HL-60 (cell line): ENCODE results near the gene DTNBP1.

Experiments used
- DNase-seq, 2 experiments: peaks; one replicate each; pipeline ENCODE4 v3.0.0-alpha.2; 2010 to 2020; ENCODE audit warnings: low read depth in 1 of 2, low spot score in 1 of 2
- H3K27ac ChIP-seq: fragments of 250-450 bp; sonication (Bioruptor Pico); replicated peaks from 2 replicates; pipeline ENCODE4 v1.5.1; 2020; ENCODE audit warnings: mild to moderate bottlenecking, moderate library complexity
- H3K27me3 ChIP-seq: fragments of 250-450 bp; sonication (Bioruptor Pico); 2 replicates; pipeline ENCODE4 v1.5.1; 2021; ENCODE audit warnings: mild to moderate bottlenecking, moderate library complexity; ENCODE audit not compliant: insufficient read depth, poor library complexity, severe bottlenecking
- H3K4me3 ChIP-seq: replicated peaks from 2 replicates; pipeline ENCODE4 v1.5.1; 2011; ENCODE audit warnings: mild to moderate bottlenecking, control low read depth, low read length; ENCODE audit not compliant: insufficient read depth
- GABPA ChIP-seq: IDR thresholded peaks from 2 replicates; pipeline ENCODE4 v1.6.1; 2012; ENCODE audit warnings: low read depth
- POLR2AphosphoS5 ChIP-seq: IDR thresholded peaks from 2 replicates; pipeline ENCODE4 v1.6.1; 2012; ENCODE audit warnings: low read depth
- SPI1 ChIP-seq: IDR thresholded peaks from 2 replicates; pipeline ENCODE4 v1.6.1; 2012; ENCODE audit warnings: low read depth, mild to moderate bottlenecking, borderline replicate concordance
- TF ChIP-seq, protein P1 (sequence below): IDR thresholded peaks from one replicate; pipeline ENCODE4 v1.5.1; 2011; ENCODE audit warnings: low read length, control low read depth, inconsistent platforms; ENCODE audit not compliant: insufficient read depth
- TF ChIP-seq, protein P2 (sequence below): IDR thresholded peaks from 2 replicates; pipeline ENCODE4 v1.6.1; 2012; ENCODE audit warnings: low read depth; ENCODE audit not compliant: insufficient replicate concordance

DTNBP1 gene

DNA sequence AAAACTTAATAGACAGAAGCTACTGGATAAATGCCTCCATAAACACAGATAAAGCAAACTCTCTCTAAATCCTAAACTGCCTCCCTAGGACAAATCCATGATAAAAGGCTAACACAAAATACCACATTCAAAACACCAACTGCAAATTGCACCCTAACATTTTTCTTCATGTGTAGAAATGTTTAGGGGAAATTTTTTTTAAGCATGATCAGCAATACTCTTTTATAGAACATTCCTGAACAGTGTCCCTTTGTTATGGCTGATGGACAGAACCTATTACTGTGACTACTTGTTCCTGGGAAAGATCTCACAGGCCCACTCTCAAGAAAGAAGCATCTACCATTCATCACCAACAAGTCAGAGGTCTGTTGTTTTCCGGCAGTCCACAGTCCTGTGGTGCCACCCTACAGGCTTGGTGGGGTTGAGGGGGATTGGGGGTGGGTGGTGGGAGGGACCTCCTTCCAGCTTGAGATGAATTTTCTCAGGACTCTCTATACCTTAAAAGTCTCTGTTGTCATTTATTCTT is 64.5 kb downstream of the DTNBP1 start:
- H3K27me3 ChIP-seq: no peaks in the 10 kb centered on the region
- no peak overlapping the region for H3K27ac ChIP-seq
- DNase-seq: no peak
- no peak overlapping the region for H3K4me3 ChIP-seq
- TF ChIP-seq, protein P1, sequence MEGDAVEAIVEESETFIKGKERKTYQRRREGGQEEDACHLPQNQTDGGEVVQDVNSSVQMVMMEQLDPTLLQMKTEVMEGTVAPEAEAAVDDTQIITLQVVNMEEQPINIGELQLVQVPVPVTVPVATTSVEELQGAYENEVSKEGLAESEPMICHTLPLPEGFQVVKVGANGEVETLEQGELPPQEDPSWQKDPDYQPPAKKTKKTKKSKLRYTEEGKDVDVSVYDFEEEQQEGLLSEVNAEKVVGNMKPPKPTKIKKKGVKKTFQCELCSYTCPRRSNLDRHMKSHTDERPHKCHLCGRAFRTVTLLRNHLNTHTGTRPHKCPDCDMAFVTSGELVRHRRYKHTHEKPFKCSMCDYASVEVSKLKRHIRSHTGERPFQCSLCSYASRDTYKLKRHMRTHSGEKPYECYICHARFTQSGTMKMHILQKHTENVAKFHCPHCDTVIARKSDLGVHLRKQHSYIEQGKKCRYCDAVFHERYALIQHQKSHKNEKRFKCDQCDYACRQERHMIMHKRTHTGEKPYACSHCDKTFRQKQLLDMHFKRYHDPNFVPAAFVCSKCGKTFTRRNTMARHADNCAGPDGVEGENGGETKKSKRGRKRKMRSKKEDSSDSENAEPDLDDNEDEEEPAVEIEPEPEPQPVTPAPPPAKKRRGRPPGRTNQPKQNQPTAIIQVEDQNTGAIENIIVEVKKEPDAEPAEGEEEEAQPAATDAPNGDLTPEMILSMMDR: no peak
- TF ChIP-seq POLR2AphosphoS5: no peak
- no peak for TF ChIP-seq GABPA
- no peak for TF ChIP-seq SPI1
- TF ChIP-seq, protein P2, sequence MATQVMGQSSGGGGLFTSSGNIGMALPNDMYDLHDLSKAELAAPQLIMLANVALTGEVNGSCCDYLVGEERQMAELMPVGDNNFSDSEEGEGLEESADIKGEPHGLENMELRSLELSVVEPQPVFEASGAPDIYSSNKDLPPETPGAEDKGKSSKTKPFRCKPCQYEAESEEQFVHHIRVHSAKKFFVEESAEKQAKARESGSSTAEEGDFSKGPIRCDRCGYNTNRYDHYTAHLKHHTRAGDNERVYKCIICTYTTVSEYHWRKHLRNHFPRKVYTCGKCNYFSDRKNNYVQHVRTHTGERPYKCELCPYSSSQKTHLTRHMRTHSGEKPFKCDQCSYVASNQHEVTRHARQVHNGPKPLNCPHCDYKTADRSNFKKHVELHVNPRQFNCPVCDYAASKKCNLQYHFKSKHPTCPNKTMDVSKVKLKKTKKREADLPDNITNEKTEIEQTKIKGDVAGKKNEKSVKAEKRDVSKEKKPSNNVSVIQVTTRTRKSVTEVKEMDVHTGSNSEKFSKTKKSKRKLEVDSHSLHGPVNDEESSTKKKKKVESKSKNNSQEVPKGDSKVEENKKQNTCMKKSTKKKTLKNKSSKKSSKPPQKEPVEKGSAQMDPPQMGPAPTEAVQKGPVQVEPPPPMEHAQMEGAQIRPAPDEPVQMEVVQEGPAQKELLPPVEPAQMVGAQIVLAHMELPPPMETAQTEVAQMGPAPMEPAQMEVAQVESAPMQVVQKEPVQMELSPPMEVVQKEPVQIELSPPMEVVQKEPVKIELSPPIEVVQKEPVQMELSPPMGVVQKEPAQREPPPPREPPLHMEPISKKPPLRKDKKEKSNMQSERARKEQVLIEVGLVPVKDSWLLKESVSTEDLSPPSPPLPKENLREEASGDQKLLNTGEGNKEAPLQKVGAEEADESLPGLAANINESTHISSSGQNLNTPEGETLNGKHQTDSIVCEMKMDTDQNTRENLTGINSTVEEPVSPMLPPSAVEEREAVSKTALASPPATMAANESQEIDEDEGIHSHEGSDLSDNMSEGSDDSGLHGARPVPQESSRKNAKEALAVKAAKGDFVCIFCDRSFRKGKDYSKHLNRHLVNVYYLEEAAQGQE: no peak

DNA sequence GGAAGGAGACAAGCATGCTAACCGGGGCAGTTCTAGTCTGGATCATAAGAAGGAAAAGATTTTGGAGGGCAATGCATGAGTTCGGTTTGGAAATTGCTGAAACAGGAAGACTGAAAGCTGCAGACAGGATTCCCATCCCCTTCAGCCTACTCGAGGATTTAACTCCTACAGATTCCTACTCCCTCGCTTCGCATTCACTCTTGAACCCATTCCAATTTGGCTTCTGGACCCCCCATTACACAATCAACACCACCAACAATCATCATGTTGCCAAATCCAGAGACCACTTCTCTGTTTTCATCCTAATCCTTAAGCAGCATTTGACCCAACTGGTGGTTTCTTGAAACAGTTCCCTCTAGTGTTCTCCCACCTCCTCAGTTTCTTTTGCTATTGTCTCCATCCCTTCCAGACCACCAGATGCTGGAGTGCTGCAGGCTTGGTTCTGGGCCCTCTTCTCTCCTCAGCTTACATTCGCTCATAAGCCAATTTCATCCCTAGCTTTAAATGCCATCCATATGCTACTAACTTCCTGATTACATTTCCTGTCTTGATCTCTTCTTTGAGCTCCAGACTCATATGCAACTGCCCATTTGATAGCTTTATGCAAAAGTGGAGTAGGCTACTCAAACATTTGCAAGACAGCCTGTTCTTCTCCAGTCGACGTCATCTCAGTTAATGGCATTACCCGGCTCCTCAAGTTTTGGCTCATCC is 66.5 kb downstream of the DTNBP1 start:
- 0 out of 2 replicates have a peak, but pooled peaks have one; percentile 38 for TF ChIP-seq POLR2AphosphoS5
- TF ChIP-seq GABPA: no peak
- TF ChIP-seq, protein P2: no peak
- TF ChIP-seq, protein P1: no peak
- TF ChIP-seq SPI1: peak; percentile 64
- H3K27me3 ChIP-seq: no peaks in the 10 kb centered on the region
- peak in 1 of 2 experiments; percentile 32 for DNase-seq
- no peak overlapping the region for H3K4me3 ChIP-seq
- peak overlapping the region; percentile 26; the same call in 1 of the 2 replicates for H3K27ac ChIP-seq

DNA sequence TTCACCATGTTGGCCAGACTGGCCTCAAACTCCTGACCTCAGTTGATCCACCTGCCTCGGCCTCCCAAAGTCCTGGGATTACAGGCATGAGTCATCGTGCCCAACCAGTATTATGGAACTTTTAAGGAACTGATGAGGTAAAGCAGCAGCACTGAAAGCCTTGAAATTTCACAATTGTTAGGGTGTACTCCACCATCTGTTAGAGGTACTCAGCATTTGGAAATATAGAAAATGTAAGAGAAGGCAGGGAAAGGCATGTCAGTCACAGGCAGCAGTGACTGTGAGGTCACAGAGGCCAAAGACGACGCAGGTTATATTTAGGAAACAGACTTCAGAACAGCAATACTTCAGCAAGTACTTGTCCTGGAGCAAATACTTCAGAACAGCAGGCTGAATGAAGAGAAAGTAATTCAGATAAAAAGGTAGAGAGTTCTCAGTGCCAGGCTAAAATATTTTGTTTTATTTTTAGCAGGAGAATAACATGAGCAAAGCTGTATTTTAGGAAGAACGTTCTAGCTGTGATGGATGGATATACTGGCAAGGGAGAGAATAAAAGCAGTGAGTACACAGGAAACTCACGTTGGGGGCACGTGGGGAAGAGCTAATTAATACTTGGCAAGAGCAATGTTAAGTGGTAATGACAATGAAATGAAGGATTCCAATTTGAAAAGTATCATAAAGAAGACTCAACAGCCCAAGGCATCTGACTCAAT is 67.2 kb downstream of the DTNBP1 start:
- peak; percentile 59 to 85 for DNase-seq
- Histone ChIP-seq H3K4me3 (no peak overlapping the region), H3K27ac (peak overlapping the region; percentile 26; the same call in 1 of the 2 replicates), H3K27me3 (no peaks in the 10 kb centered on the region)
- TF ChIP-seq, protein P1: no peak
- TF ChIP-seq SPI1 (peak; percentile 76; the same call in 1 of the 2 replicates), GABPA (no peak), POLR2AphosphoS5 (peak; percentile 75)
- TF ChIP-seq, protein P2: no peak
